NCI-H82 (cell line): ENCODE measurements around the gene LINC00632.
"Not testable (repeated sequence)": the region's sequence is repeated elsewhere in the genome, so short reads cannot be mapped to it uniquely, and the experiment has no call there.

Experiments
- DNase-seq: peaks from one replicate; lab custom pipeline; 2025; lab: John Stamatoyannopoulos, UW

Gene LINC00632

DNA sequence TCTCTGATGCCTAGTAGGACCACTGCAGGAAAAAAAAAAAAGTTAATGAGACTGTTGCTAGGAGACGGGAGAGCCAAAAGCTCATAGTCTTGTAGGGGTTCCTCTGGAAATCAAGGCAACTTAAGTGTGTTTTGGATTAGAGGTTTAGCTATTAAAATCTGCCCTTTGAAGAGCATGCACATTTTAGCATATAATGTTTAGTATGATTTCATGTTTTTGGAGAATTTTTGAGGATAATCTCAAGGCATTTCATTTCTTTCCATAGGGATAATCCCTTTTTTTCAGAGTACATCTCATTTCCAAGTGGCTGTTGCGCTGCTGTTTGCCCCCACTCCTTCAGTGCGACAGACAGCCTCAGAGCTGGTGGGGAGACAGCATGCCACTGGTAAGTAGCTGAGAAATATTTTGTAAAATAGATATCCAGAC lies at the start of gene LINC00632:
TSS of gene LINC00632 (plus strand) at position 339 of the 426 bp plus-strand sequence.
- DNase-seq = no peak

DNA sequence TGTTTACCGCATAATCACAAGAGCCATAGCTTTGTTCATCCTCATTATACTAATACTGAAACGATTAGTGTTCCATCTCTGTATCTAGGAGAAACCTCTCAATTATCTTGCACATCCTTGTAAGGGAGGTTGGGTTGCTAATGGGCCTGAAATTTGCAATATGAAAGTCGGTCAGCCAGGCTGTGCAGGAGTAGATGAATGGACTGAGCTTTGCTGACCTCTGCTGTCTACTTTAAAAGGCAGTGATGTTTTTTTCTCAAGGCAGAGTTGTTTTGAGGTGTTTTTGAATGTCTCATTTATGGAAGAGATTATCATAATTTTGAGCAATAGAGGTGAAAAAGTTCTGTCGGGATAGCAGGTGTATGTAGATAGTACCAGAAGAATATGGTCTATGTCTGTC lies 47.9 kb upstream of the LINC00632 start:
- no peak for DNase-seq

DNA sequence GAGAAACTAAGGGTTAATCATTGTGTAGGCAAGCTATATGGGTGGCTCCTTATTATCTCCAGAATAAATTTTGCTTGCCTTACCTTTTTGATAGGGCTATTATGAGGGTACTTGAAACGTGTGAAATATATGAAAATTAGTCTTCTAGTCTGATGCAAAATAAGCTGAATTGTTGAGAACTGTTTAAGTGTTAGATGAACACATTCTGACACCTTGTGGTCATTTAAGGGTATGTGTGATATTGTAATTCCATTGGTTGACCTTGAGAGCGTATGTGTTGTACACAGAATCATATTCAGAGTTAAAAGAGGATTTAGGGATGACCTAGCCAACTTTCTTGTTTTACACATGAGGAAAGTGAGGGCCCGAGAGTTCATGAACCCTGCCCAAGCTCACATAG lies 44.6 kb upstream of the LINC00632 start:
- peak; percentile 27 for DNase-seq

DNA sequence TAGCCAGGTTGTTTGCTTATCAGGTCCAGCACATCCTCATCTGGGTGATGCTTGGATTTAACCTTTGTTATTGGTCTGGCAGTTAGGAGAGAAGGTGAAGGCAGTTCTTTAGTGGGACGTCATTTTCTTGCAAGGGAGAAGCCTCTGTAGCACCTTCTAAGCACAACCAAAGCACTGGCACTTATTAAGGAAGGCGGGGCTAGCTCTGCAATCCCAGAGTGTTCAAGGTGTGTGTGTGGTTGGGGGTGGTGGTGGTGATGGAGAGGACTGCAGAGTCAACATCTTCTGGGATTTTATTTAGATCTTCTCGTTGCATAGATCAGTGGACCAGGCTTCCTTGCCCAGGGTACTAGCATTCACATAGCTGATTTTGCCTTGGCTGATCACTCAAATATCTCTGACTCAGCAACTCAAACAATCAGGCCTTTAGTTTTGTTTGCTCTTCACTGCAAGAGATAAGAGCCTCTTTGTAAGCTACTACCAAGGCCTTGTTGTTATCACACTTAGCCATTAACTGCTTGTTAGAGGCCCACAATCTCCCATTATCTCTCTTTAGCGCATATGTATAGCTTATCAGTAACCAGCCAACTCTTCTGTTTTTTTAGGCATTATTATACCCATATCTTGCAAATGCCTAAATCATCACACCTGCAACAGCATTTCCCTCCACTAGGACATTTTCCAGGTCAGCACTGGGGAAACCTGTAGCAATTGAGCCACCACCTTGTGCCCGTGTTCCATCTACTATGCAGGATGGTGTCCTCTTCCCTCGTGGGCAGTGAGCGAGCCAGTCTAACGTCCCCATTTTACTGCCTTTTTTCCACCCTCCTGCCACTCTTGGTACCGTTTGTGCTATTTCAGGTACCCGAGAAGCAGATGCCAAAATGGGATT lies 36.5 kb upstream of the LINC00632 start:
- no peak for DNase-seq

DNA sequence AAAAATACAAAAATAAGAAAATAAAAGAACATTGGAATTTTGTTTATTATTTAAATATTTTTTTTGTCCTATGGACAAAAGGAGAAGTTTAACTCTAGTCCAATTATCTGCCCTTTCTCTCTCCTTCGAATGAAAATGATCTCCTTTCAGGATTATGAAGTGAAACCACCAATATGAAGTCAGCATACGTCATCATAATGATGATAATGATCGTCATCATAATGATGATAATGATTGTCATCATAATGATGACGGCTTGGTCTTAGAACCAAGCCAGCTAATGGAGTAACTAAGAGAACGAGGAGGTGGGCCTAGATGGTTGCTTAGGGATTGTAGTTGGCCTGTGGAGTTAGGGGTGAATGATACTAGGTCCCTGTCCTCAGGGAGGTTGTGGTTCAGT lies 21.9 kb upstream of the LINC00632 start:
- no peak for DNase-seq

DNA sequence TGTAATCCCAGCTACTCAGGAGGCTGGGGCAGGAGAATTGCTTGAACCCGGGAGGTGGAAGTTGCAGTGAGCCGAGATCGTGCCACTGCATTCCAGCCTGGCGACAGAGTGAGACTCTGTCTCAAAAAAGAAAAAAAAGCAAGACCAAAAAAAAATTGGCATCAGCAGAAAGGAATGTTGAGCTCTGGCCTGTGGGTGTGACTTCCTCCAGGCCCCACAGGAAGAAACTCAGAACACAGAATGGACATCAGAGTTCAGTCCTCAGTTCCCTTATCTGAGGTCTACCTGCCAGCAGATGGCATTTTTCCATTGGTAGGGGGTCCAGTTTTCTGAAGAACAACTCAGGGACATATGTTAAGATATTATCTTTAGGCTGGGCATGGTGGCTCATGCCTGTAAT lies 18.0 kb upstream of the LINC00632 start:
- DNase-seq = not testable (repeated sequence)

DNA sequence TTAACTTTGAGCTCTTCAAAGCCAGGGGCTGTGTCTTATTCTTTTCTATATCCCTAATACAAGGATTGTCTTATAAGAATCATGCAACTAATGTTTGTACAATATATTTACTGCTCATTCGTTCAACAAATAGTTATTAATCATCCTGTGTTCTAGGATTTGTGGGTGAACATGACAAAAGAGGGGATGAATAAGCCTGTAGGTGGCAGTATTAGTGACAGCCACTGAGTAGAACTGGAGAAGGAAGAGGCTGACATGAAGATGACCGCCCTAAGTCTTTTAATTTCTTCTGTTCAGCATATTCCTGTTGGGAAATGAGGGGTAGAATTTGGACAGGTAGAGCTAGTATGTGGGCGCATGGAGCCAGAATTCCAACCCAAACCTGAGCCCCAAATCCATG lies 11.9 kb upstream of the LINC00632 start:
- DNase-seq = peak; percentile 0

DNA sequence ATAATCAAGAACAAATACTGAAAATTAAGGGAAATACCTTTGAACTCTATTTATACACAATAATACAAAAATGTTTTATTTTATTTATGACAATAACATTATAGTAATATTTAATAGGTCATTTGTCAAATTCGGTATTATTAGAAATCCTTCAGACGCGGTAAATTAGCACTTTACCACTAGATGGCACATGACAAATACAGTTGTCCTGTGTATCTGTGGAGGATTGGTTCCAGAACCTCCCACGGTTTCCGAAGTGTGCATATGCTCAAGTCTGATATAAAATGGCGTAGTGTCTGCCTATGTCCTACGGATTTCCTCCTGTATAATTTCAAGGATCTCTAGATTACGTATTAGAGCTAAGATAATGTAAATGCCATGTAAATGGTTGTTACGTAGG lies 8.1 kb upstream of the LINC00632 start:
- peak; percentile 14 for DNase-seq

DNA sequence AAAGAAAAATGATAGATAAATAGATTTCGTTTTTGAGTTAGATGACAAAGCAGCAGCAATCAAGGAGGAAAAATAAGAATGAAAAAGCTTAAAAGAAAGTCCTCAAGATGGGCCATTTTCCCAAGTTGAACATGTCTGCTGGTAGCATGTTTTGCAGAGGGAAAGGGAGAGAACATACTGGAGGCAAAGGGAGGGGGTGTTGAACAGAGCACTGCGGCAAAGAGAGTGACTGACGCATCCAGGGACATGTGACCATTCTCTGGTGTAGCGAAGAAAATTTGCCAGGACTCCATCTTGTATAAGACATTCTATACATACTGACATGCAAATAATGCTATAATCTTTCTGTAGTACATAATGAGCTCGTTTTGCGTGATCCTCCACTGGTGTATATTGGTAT lies 1.2 kb downstream of the LINC00632 start:
- no peak for DNase-seq

DNA sequence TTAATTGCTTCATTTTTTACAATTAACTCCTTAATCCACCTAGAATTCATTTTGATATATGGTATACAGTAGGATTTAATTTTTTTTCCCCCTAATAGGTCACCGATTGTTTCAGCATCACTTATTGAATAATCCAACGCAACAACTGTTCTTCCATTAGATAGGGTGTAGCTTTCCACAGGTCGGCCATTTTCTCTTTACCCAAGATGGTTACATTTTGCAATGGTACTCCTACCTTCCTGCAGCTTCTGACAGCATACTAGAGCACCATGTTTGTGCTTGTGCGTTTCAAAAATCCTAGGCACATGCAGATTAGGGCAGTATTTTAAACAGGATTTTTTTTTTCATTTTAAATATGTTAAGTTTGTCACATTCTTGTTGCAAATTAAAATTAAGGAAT lies 2.3 kb downstream of the LINC00632 start:
- no peak for DNase-seq

DNA sequence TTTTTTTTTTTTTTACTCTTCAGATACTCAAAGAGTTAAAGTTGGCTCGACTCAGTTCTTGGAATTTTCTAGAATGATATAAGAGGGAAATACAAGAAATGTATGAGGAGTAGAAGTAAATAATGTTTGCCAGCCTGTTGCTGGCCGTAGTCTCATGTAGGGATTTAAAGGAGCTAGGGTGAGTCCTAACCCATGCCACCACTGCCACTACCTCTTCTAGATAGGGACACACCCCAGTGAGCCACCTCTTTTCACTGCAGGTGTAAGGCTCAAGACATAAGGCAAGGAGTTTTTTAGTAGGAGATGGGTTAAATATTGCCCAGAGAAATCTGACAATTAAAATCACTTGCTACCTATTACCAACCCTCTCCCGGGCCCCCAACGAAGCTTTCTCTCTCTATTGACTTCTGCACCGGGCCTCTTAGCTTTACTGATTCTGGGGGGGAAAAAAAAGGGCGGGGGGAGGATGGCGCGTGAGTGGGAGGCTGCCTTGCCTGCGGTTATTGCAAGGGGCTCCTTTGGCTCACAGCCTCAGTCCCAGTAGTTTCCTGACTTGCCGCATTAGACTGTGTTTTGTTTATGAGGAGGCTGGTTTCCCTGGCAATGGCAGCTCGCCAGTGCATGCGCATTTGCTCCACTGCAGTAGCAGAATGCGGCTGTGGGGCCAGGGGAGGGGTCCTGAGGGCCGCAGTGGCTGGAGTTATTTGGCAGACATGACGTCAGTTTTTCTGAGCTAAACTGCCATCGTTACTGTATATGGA lies 3.0 kb downstream of the LINC00632 start:
- peak; percentile 9 for DNase-seq

DNA sequence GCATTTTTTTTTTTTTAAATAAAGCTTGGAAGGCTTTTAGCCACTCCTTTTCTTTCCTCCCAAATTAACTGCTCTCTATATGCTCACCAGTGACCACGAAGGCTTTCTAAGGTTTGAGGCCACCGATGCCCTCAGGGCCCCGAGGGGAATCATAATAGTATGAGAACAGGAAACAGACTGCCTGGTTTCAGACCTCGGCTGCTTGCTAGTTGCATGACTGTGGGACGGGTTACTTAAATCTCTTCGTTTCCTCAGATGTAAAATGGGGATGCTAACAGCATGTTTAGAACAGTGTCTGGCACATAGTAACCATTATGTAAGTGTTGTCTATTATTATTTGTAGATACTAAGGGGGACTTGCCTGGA lies 3.6 kb downstream of the LINC00632 start:
- no peak for DNase-seq

DNA sequence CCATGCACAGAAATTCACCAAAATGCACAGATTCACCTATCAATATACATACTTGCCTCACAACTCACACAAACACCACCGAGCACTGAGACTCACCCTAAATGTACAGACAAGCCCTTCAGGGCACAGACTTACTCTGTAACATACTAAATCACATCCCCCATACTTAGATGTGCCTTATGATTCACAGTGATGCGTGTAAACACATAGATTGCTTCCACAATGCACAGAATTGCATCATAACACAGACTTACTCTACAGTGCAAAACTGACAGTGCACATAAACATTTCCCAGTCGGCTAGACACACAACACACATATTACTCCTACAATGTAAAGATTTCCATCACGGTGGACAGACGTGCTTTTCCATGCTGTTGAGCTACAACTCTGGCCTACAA lies 6.2 kb downstream of the LINC00632 start:
- DNase-seq = no peak

DNA sequence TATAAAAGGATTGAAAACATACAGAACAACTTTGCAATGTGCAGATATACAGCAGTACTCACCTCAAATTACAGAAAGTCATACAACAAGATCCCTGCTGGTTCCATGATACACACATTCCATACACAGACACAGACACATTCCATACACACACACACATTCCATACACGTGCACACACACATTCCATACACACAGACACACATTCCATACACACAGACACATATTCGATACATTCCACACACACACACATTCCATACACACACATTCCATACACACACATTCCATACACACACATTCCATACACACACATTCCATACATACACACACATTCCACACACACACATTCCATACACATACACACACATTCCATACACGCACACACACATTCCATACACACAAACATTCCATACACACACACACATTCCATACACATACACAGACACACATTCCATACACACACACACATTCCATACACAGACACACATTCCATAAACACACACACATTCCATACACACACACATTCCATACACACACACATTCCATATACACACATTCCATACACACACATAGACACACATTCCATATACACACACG lies 13.7 kb downstream of the LINC00632 start:
- no peak for DNase-seq

DNA sequence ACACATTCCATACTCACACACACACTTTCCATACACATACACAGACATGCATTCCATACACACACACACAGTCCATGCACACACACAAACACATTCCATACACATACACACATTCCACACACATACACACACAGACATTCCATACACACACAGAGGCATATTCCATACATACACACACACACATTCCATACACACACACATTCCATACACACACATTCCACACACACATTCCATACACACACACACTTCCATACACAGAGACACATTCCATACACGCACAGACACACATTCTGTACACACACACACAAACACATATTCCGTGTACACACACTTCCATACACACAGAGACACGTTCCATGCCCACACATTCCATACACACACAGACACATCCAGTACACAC lies 14.8 kb downstream of the LINC00632 start:
- no peak for DNase-seq

DNA sequence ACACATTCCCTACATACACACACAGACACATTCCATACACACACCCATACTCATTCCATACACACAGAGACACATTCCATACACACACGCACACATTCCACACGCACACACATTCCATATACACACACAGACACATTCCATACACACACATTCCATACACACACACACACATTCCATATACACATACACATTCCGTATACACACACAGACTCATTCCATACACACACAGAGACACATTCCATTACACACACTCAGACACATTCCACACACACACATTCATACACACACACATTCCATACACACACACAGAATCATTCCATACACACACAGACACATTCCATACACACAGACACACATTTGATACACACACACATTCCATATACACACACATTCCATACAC lies 15.2 kb downstream of the LINC00632 start:
- DNase-seq = no peak

DNA sequence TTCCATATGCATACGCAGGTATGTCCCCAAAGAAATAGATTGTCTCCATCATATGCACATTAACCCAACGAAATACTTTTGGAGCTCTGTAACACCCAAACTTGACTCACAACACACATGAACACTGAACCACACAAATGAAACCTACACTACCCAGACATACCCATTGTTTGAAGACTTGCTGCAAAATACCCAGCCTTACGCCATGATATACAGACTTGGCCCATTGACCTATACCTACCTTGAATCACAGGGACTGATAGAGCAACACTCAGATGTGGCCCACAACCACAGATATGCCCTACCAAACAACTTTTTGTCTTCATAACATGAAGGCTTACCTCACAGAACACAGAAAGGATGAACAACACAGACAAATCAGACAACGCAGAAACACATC lies 15.9 kb downstream of the LINC00632 start:
- DNase-seq = no peak

DNA sequence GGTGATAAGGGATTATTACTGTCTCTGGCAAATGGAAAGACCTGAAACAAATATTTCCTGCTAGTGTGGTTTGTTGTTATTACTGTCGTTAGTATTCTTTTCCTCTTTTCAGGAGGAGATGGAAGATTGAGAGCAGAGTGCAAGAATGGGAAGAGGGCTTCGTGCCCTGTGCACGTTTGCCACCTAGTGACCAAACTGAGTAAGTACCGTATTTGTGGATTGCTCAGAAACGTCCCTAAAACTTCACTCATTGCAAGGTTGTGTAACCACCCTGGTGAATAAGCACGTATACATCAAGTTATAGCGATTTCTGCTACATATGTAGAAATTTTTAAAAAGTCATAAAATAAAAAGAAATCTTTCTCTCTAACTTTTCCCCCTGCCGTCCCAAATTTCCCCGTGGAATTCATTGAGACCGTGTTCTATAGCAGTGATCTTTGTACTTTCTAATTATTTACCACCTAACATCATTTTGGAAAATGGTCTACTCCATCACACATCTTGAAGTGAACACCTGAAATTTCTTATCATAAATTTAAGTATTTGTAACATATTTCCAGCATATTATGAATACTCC lies 24.3 kb downstream of the LINC00632 start:
- DNase-seq = peak; percentile 51

DNA sequence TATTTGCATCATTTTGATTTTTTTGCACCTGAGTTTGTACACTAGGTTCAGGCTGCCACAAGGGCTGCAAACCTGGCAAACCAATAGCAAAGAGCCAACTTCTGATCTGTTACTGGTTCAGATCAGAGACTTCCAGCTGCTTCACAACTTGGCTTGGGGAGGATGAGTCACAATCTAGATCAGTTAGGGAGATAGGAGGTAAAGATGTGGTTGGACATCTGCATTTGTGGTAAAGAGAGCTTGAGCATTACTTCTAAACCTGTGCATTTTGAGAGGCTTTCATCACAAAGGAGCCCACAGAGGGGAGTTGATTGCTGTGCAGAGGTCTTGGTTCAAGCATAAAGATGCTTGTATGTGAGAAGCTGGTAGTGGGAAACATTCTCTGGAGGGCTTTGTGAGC lies 34.5 kb downstream of the LINC00632 start:
- DNase-seq = no peak

DNA sequence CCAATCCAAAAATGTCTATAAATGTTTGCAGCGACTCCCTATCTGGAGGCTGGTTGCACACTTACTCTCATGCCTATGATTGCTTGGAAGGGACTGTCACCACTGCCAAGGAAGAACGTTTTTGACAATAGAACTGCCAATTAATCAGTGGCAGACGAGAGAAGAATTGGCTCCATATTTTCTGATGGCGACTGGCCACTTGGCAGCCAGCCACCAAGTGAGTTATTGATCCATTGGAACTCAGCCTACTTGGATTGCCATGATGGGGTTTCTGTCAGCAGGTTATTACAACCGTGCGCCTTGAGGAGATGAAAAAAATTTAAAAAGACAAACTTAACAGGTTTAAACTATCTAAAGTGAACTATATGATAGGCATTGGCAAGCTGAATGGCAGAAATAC lies 47.4 kb downstream of the LINC00632 start:
- DNase-seq = no peak

DNA sequence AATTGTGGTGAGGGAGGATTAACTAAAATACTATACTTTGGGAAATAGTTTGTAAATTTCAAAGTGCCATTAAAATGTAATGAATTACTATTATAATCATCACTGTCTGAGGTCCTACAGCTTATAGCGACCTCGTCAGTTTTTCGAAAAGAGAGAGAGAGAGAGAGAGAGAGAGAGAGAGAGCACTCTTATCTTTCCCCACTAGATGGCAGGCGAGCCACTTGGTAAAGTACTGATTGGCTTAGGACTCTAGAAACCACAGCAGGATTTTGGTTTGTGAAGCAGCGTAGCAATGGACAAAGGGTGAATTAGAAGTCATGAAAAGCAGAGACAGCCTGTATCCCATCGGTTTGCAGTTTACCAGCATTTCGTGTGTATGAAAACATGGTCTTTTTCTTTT lies 52.5 kb downstream of the LINC00632 start:
- peak; percentile 73 for DNase-seq

DNA sequence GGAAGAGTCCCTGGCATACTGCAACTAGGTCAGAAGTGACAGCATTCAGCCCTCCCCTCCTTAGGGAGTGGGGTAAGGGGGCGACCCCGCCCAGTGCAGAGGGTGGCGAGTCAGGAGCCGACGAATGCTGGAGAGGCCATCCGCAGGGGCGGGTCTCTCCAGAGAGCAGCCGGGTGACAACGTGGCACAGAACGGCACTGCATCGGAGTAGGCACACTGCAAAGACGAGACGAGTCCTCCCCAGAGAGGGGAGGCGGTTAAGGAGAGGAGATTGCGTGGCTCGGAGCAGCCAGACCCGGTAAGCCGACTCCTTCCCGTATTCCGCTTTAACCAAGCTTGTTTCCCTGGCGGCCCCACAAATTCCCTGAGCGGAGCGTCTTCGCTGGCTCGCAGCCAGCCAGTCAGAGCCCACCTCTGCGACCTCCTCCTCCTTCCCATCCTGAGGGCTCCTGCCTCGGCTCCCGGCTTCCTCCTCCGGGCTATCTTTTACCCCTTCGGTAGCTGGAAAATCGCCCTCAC lies 54.9 kb downstream of the LINC00632 start:
- DNase-seq = peak; percentile 51
